ENCODE data around the gene RBFOX1. TPM values are rescaled to one million over a fixed set of nuclear protein-coding genes. Genes with fewer than 3 reads are reported as not detected.

RBFOX1 gene
- total RNA-seq, 1 experiment from 2014 or later: not detected

GRCh38 chr16:7736138-7736665 lies 403.6 kb downstream of the RBFOX1 start:
- BruUV-seq (replicated peaks): no TSS peak
- Histone ChIP-seq H3K4me3 (ENCODE audit: low read length) (no peak overlapping the region), H3K36me3 (ENCODE audit: low read depth, low read length) (no peaks in the 10 kb centered on the region), H2AFZ (ENCODE audit: low read length) (no peak overlapping the region), H4K20me1 (ENCODE audit: low read length) (no peaks in the 10 kb centered on the region), H3K9me3 (ENCODE audit: low read length) (no peaks in the 10 kb centered on the region), H3K9me2 (replicated peaks; ENCODE audit: low read length) (no peaks in the 10 kb centered on the region), H3K9ac (ENCODE audit: low read length) (no peak overlapping the region), H3K27me3 (ENCODE audit: low read length) (no peaks in the 10 kb centered on the region), H3F3A (ENCODE audit: low read length, unreplicated experiment) (no peaks in the 10 kb centered on the region), H3K27ac (ENCODE audit: low read length) (no peak overlapping the region), H3K4me2 (ENCODE audit: low read length) (no peak overlapping the region), H3K79me2 (ENCODE audit: low read length) (no peaks in the 10 kb centered on the region), H3K4me1 (ENCODE audit: insufficient read depth, low read length) (no peaks in the 10 kb centered on the region)
- POLR2A ChIA-PET (ENCODE audit: unreplicated experiment): no interaction called here
- CTCF ChIA-PET: no interaction called here
- ATAC-seq (no peak), DNase-seq (no peak)
- TF ChIP-seq EZH2 (IDR thresholded peaks at IDR 0.05; ENCODE audit: low read length, unreplicated experiment) (no peak), EZH2phosphoT487 (IDR thresholded peaks at IDR 0.05; ENCODE audit: borderline replicate concordance, low read length) (no peak)
- TF ChIP-seq, protein P1, sequence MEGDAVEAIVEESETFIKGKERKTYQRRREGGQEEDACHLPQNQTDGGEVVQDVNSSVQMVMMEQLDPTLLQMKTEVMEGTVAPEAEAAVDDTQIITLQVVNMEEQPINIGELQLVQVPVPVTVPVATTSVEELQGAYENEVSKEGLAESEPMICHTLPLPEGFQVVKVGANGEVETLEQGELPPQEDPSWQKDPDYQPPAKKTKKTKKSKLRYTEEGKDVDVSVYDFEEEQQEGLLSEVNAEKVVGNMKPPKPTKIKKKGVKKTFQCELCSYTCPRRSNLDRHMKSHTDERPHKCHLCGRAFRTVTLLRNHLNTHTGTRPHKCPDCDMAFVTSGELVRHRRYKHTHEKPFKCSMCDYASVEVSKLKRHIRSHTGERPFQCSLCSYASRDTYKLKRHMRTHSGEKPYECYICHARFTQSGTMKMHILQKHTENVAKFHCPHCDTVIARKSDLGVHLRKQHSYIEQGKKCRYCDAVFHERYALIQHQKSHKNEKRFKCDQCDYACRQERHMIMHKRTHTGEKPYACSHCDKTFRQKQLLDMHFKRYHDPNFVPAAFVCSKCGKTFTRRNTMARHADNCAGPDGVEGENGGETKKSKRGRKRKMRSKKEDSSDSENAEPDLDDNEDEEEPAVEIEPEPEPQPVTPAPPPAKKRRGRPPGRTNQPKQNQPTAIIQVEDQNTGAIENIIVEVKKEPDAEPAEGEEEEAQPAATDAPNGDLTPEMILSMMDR (conservative IDR thresholded peaks at IDR 0.05; ENCODE audit: low read depth, low read length): no peak
- intact Hi-C loops (cut with micrococcal nuclease): no loop called here

GRCh38 chr16:7742626-7743025 lies 410.0 kb downstream of the RBFOX1 start:
- POLR2A ChIA-PET (ENCODE audit: unreplicated experiment): no interaction called here

More at GRCh38 chr16:7742626-7743025, 410.0 kb downstream of the RBFOX1 start:
- no peak overlapping the region for H3K4me3 ChIP-seq (ENCODE audit: low read length)
- TF ChIP-seq EZH2phosphoT487 (IDR thresholded peaks at IDR 0.05; ENCODE audit: borderline replicate concordance, low read length) (no peak), EZH2 (IDR thresholded peaks at IDR 0.05; ENCODE audit: low read length, unreplicated experiment) (no peak)
- TF ChIP-seq, protein P1 (conservative IDR thresholded peaks at IDR 0.05; ENCODE audit: low read depth, low read length): no peak
- no peaks in the 10 kb centered on the region for H3K79me2 ChIP-seq (ENCODE audit: low read length)
- intact Hi-C loops (cut with micrococcal nuclease): no loop called here
- no peaks in the 10 kb centered on the region for H3K9me3 ChIP-seq (ENCODE audit: low read length)
- BruUV-seq (replicated peaks): no TSS peak
- DNase-seq (no peak), ATAC-seq (no peak)
- no peaks in the 10 kb centered on the region for H3K9me2 ChIP-seq (replicated peaks; ENCODE audit: low read length)
- H4K20me1 ChIP-seq (ENCODE audit: low read length): no peaks in the 10 kb centered on the region
- H3K27ac ChIP-seq (ENCODE audit: low read length): no peak overlapping the region
- CTCF ChIA-PET: no interaction called here
- H3F3A ChIP-seq (ENCODE audit: low read length, unreplicated experiment): no peaks in the 10 kb centered on the region
- H3K4me2 ChIP-seq (ENCODE audit: low read length): no peak overlapping the region
- H2AFZ ChIP-seq (ENCODE audit: low read length): no peak overlapping the region
- no peaks in the 10 kb centered on the region for H3K36me3 ChIP-seq (ENCODE audit: low read depth, low read length)
- no peaks in the 10 kb centered on the region for H3K27me3 ChIP-seq (ENCODE audit: low read length)
- no peak overlapping the region for H3K9ac ChIP-seq (ENCODE audit: low read length)
- no peaks in the 10 kb centered on the region for H3K4me1 ChIP-seq (ENCODE audit: insufficient read depth, low read length)

Data from PC-3 (cell line).